ENCODE data around the gene HOXB1. TPM values are rescaled to one million over a fixed set of nuclear protein-coding genes. Genes with fewer than 3 reads are reported as not detected.

The HOXB1 gene
- total RNA-seq, 4 donors from 2014 or later = 0.19 TPM; not detected in 3

DNA sequence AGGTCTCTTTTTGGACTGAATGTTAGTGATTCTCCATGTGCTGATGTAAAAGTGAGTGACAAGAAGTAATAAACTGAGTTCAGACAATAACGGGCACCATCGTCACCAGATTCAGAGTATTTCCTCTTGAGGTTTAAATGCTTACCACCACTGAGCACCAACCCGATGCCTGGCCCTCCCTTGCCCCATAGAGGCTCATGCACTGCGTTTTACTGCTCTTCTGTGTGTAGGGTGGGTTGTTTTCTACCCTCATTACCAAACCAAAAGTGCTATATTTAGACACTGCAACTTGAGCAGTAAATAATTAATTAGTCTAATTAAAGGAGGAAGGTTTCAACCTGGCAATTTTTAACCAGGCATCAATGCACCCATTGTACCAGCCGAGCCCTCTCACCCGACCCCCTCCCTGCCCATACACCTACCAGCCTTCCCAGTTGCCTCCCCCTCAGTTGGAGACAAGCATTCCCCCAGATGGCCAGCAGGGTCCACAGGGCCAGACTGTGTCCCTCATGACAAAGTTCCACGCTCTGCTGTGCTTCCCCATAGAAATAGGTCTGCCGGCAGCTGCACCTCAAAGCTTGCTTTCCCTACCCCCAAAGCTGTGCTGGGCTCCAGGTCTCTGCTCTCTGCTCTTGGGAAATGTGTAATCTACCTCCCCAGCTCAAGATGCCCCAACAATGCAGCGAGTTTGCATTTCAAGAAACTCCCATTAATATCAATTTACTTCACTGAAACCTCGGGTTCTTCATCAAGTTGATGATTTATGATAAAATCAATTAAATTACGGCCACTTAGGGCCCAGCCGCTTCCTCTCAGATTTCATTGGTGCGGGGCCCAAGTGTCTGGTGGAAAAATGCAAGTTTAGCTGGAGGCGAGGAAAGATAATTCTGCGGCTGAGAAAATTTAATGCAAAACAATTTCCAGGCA is 31.3 kb upstream of the HOXB1 start:
- no peak for TF ChIP-seq POLR2A (IDR thresholded peaks at IDR 0.05)
- TF ChIP-seq, protein P1, sequence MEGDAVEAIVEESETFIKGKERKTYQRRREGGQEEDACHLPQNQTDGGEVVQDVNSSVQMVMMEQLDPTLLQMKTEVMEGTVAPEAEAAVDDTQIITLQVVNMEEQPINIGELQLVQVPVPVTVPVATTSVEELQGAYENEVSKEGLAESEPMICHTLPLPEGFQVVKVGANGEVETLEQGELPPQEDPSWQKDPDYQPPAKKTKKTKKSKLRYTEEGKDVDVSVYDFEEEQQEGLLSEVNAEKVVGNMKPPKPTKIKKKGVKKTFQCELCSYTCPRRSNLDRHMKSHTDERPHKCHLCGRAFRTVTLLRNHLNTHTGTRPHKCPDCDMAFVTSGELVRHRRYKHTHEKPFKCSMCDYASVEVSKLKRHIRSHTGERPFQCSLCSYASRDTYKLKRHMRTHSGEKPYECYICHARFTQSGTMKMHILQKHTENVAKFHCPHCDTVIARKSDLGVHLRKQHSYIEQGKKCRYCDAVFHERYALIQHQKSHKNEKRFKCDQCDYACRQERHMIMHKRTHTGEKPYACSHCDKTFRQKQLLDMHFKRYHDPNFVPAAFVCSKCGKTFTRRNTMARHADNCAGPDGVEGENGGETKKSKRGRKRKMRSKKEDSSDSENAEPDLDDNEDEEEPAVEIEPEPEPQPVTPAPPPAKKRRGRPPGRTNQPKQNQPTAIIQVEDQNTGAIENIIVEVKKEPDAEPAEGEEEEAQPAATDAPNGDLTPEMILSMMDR (IDR thresholded peaks at IDR 0.05) = peak in 2 of 6 experiments; percentile 13 to 22
- Histone ChIP-seq H3K36me3 (no peaks in the 10 kb centered on the region), H3K4me1 (peaks cover 22 to 100% (median 87%) of the 10 kb centered on the region in 3 donors), H3K4me3 (peak overlapping the region in 2 of 4 donors; percentile 55 to 71), H3K27ac (peak overlapping the region; percentile 89 to 92 (median 91)), H3K9me3 (no peaks in the 10 kb centered on the region), H3K27me3 (peaks cover 0 to 76% (median 0%) of the 10 kb centered on the region in 4 donors)
- WGBS, 2 donors = 57 to 66% methylated on average over 14 to 15 of the region's 15 CpGs
- intact Hi-C loops (cut with DNase I) = no loop called here
- DNase-seq = no peak

DNA sequence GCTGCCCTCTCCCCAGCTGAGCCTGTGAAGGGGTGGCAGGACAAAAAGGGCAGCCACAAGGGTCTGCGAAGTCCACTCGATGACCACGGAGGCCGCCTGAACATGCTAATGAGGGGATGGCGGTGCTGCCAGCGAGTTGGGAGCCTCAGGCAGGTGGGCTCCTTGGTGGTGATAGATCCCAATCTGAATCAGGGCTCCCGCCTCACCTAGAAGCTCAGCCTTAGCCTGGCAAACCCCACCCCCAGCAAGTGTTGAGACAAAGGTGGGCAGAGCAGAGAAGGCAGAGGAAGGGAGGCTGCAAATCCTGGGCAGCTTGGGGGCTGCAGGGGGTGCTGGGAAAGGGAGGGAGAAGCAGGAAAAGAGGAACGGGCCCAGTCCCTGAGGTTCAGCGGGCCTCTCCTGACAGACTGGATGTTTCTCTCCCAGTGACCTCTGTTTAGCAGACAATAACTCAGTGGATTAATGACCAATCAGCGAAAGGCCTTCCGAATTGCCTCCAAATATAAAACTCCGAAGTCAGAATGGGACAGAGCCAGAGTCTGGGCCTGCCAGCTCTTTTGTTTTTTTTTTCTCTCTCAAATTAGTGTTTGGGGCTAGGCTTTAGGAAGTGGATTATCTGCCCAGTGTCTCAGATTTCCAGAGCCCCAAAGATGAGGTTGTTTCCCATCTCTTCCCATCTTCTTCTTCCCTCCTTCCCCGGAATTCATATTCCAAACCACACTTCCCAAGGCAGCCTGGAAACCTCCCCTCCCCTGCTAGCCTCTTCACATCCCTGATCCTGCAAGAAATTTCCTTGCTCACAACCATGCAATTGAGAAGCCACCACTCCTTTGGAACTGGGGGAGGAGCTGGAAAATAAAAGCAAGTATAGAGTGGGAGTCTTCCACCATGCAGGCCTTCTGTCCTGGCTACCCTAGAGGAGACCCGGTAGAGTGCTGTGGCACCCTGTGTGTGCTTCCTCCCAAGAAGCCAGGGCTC is 29.3 kb upstream of the HOXB1 start:
- peaks cover 0 to 72% (median 0%) of the 10 kb centered on the region in 4 donors for H3K27me3 ChIP-seq
- no peak for DNase-seq
- WGBS, 2 donors = 46 to 49% methylated on average over 11 to 13 of the region's 14 CpGs

DNA sequence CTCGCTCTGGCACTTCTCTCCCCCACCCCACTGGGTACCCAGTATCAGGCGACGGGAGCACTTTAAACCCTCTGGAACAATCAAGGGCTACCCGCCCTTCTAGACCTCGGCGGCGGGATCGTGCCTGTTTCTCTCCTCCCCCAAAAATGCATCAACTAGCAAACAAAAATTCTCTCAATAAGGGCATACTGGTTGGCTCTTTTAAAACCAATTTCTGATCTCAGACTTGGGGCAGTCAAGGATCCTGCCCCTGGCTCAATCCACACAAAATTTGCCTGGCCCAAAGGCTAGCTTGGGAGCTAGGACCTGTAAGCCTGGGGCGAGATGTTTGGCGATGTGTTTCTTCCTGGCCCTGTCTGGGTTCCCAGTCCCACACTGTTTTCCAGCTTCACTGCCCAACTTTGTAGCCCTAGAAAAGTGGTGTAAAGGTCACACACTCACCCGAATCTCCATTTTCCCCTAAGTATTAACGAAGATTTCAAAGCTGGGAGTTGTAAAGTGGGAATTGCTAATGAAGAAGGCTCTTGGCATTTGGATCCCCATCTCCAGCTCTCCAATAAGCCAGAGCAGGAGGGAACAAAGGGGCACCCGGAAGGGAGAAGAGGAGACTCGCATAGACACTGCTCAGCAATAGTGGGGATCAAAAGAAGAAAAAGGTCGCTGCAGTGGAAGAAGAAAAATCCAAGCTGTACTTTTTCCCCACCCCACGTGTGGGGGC is 28.5 kb upstream of the HOXB1 start:
- H3K27ac ChIP-seq = peak overlapping the region; percentile 89 to 95 (median 92)
- no peaks in the 10 kb centered on the region for H3K36me3 ChIP-seq
- no peaks in the 10 kb centered on the region for H3K9me3 ChIP-seq
- intact Hi-C loops (cut with DNase I) = no loop called here
- TF ChIP-seq POLR2A (IDR thresholded peaks at IDR 0.05) = no peak
- TF ChIP-seq, protein P1 (IDR thresholded peaks at IDR 0.05) = no peak
- peaks cover 0 to 71% (median 0%) of the 10 kb centered on the region in 4 donors for H3K27me3 ChIP-seq
- H3K4me1 ChIP-seq = peaks cover 36 to 100% (median 80%) of the 10 kb centered on the region in 3 donors
- no peak for DNase-seq
- WGBS, 2 donors = 56 to 57% methylated on average over 14 to 16 of the region's 16 CpGs
- peak overlapping the region; percentile 18 to 54 (median 38) for H3K4me3 ChIP-seq

More for the DNA sequence above, 29.3 kb upstream of the HOXB1 start:
- Histone ChIP-seq H3K36me3 (no peaks in the 10 kb centered on the region), H3K4me1 (peaks cover 36 to 100% (median 85%) of the 10 kb centered on the region in 3 donors), H3K9me3 (no peaks in the 10 kb centered on the region), H3K27ac (peak overlapping the region; percentile 89 to 95 (median 92)), H3K4me3 (peak overlapping the region in 2 of 4 donors; percentile 50 to 54)
- intact Hi-C loops (cut with DNase I) = no loop called here
- TF ChIP-seq POLR2A (IDR thresholded peaks at IDR 0.05) = peak in 1 of 4 donors; percentile 36
- TF ChIP-seq, protein P1 (IDR thresholded peaks at IDR 0.05) = no peak

DNA sequence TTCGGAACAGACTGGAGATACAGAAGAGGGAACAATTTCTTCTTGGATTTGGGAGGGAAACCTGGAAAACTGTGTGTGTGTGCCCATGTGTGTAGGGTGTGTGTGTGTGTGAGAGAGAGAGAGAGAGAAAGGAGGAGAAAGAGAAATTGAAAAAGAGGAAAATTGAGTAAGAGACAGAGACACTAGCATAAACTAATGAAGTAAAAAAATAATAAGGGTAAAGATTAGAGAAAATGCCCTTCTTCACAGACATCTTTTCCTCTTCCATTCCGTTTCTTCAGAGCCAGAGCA is 28.0 kb upstream of the HOXB1 start:
- no peak for DNase-seq
- H3K27ac ChIP-seq = peak overlapping the region; percentile 89 to 95 (median 92)
- H3K4me1 ChIP-seq = peaks cover 31 to 100% (median 80%) of the 10 kb centered on the region in 3 donors
- TF ChIP-seq, protein P1 (IDR thresholded peaks at IDR 0.05) = no peak
- no peak for TF ChIP-seq POLR2A (IDR thresholded peaks at IDR 0.05)
- intact Hi-C loops (cut with DNase I) = no loop called here
- peaks cover 0 to 71% (median 0%) of the 10 kb centered on the region in 4 donors for H3K27me3 ChIP-seq
- H3K4me3 ChIP-seq = peak overlapping the region; percentile 18 to 54 (median 38)
- H3K36me3 ChIP-seq = no peaks in the 10 kb centered on the region
- WGBS, 2 donors = 52 to 66% methylated on average over 2 of the region's 2 CpGs
- no peaks in the 10 kb centered on the region for H3K9me3 ChIP-seq
